Cortex of kidney (tissue), 1 donor: ENCODE measurements around the gene PATJ.
"Not testable (repeated sequence)": the region's sequence is repeated elsewhere in the genome, so short reads cannot be mapped to it uniquely, and the experiment has no call there.

Experiments used
- DNase-seq: peaks from one replicate; lab custom pipeline; 2025; lab: John Stamatoyannopoulos, UW

Gene PATJ

DNA sequence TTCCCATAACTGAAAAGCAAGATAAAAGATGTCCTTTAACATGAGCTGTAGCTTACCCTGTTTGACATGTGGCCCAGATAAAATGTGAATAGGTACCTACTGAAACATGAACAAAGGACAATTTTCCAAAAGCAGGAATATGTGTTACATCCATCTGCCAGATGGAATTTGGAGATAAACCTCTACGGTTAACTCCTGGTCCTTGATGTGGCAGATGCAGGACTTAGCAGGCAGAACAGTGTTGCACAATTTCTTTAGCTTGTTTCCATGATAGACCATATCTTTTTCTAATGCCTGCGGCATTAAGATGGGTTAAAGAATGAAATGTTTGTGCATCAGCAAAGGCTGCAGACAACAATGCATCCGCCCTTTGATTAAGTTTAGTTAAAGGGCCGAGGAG is 437.8 kb downstream of the PATJ start:
- not testable (repeated sequence) for DNase-seq

DNA sequence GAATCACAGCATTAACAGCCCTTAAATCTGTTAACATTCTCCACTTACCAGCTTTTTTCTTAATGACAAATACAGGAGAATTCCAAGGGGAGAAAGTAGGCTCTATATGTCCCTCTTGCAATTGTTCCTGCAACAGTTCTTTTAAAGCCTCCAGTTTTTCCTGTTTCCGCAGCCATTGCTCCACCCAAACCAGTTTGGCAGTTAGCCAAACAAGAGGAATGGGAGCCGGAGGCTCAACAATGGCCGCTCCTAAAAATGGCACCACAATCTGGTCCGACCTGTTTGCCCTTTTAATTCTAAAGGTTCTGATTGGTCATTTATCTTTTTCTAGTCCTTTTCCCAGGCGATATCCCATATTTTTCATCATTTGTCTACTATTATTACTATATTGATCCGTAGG is 438.4 kb downstream of the PATJ start:
- DNase-seq = no peak

- DNase-seq = no peak
Measured at GRCh38 chr1:62181532-62181931, 439.3 kb downstream of the PATJ start.

GRCh38 chr1:62182157-62182556 is 439.9 kb downstream of the PATJ start:
- not testable (repeated sequence) for DNase-seq

DNA sequence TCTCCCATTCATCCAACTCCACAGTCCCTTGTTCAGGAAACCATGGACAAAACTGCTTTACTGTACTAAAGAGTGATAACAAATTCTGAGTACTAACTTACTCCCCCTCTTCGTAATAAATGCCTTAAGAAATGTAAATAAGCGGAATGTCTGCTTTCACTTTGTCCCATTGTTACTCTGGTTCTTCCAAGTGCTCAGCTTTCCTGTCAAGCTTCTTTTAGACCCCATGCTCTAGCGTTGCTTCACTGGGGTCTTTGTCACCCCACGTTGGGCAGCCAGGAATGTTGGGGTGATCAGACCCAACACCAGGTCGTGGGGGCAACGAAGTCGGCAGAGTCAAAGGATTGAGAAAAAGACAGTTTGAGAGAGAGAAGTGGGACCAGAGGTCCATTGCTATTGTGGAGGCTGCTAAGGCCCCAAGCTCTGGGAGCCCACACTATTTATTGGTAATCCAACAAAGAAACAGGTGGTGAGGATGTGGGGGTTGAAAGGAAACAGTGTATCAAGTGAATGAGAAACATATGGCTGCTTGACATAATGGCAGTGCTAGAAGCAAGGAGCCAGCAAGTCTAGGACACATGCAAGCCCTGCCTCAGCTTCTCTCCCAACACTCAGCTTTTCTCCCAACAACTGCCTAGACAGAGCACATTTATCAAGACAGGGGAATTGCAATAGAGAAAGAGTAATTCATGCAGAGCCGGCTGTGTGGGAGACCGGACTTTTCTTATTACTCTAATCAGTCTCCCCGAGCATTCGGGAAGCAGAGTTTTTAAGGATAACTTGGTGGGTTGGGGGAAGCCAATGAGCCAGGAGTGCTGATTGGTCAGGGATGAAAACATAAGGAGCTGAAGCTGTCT is 441.1 kb downstream of the PATJ start:
- DNase-seq = not testable (repeated sequence)

- no peak for DNase-seq
Measured at GRCh38 chr1:62184336-62184735, 442.1 kb downstream of the PATJ start.

GRCh38 chr1:62185233-62185632 is 443.0 kb downstream of the PATJ start:
- not testable (repeated sequence) for DNase-seq

DNA sequence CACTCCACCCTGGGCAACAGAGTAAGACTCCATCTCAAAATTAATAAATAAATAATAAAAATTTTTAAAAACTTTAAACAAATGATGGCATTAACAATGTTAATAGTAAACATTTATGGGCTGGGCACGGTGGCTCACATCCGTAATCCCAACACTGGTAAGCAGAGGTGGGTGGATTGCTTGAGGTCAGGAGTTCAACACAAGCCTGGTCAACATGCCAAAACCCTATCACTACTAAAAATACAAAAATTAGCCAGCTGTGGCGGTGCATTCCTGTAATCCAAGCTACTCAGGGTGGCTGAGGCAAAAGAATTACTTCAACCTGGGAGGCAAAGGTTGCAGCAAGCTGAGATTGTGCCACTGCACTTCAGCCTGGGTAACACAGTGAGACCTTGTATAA is 443.4 kb downstream of the PATJ start:
- DNase-seq = no peak

DNA sequence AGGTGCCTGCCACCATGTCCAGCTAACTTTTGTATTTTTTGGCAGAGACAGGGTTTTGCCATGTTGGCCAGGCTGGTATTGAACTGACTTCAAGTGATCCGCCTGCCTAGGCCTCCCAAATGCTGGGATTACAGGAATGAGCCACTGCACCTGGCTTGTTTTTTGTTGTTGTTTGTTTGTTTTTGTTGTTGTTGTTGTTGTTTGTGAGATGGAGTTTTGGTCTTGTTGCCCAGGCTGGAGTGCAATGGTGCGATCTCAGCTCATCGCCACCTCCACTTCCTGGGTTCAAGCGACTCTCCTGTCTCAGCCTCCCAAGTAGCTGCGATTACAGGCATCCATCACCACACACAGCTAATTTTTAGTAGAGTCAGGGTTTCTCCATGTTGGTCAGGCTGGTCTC is 445.3 kb downstream of the PATJ start:
- DNase-seq = no peak

DNA sequence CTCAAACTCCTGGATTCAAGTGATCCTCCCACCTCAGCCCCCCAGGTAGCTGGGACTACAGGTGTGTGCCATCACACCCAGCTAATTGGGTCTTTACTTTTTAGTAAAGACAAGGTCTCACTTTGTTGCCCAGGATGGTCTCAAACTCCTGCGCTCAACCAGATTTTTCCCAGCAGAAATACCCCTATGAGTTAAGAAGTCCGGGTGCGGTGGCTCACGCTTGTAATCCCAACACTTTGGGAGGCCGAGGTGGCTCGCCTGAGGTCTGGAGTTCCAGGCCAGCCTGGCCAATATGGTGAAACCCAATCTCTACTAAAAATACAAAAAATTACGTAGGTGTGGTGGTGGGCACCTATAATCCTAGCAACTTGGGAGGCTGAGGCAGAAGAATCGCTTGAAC is 445.8 kb downstream of the PATJ start:
- DNase-seq = no peak

DNA sequence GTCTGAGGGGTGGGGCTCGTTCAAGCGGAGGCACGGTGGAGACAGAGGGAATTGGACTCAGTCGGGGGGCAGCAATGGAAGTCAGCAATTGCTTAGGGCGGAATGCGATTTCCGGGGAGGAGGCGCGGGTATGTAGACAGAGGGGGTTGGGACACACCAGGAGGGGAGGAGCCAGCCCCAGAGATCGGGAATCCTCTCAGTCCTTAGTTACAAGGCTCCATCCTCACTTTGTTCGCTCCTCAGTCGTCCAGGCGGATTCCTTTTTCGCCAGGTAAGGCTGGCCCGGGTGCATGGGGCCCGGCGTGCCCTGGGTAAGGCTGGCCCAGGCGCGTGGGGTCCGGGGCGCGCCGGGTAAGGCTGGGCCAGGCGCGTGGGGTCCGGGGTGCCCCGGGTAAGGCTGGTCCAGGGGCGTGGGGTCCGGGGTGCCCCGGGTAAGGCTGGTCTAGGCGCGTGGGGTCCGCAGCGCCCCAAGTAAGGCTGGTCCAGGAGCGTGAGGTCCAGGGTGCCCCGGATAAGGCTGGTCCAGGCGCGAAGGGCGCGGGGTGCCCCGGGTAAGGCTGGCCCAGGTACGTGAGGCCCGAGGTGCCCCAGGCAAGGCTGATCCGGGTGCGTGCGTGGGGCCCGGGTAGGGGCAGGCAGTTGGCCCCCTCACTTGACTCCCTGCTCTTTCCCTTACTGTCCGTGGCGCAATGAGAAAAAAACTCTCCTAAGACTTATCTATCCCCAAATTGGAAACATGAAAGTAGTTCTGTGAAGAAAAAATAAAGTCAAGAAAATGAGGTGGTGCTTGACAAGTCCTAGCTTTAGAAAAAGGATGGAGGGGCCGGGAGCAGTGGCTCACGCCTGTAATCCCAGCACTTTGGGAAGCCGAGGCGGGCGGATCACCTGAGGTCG is 452.6 kb downstream of the PATJ start, which contains the start of gene L1TD1:
Gene L1TD1 (plus strand): TSS at position 199 of the 894 bp plus-strand sequence. CDS start 11,780 bp downstream, outside the sequence.
- no peak for DNase-seq

DNA sequence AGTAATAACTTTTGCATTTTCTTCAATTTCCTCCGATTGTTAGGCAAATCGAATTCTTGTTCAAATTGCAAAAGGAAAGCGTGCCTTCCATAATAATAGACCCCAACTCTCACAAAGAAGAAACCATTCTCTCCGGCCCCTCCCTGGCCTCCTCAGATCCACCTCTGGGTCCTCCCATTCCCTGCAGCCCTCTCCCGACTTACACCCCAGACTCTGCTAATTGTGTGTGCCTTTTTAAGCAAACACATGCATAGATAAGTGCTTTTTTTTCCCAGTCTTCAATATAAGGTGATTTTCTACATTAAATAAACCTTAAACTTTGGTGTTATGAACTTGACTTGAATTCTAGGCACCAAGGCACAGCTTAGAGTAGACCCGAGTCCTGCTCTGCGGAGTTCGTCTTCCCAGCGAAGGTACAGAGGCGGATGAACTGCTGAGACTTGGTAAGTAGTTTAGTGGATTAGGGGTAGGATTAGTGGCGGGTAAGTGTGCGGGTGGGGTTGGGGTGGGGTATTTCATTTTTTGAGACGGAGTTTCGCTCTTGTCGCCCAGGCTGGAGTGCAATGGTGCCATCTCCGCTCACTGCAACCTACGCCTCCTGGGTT is 453.9 kb downstream of the PATJ start:
- no peak for DNase-seq

- no peak for DNase-seq
Measured at GRCh38 chr1:62198069-62198780, 455.9 kb downstream of the PATJ start.

- no peak for DNase-seq
Measured at GRCh38 chr1:62198781-62199125, 456.5 kb downstream of the PATJ start.

DNA sequence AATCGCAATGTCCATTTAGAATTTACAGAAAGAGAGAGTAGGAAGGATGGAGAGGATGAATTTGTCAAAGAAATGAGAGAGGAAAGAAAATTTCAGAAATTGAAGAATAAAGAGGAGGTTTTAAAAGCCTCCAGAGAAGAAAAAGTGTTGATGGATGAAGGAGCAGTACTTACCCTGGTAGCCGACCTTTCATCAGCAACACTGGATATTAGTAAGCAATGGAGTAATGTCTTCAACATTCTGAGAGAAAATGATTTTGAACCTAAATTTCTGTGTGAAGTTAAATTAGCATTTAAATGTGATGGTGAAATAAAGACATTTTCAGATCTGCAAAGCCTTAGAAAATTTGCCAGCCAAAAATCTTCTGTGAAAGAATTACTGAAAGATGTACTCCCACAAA is 464.9 kb downstream of the PATJ start:
- DNase-seq = no peak

DNA sequence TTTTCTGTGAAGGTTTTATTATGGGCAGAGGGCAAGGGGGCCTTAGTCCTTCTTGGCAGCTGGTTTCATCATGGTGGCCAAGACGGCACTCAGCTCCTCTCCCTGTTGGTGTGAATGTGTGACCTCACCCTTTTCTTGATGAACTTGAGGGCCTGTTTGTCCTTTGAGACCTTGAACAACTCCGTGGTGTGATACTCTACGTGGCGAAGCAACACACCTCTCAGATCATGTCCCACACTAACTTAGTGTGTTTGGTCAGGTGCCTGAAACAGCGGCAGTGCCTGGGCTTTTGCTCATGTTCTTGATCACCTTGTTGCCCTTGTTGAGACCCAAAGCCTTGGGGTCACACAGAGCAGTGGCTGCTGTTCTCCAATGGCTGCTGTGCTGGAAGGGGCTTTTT is 465.8 kb downstream of the PATJ start:
- DNase-seq = no peak

DNA sequence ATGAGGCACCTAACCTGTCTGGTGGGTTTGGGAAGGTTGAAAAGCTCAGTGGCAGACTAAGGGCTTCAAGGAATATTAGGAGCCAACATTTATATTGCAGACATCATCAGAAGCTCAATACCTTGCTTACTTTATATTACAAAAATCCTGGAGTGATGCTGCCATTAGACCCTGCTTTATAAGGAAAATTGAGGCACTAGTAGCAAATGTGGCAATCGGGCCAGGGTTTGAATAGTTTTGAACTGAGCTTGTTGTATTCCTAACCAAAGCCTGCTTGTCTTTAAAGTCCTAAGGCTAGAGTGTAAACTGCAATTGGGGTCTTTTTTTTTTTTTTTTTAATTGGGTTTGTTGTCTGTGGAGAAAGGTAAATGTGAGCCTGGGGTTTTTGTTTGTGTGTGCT is 466.7 kb downstream of the PATJ start:
- no peak for DNase-seq

DNA sequence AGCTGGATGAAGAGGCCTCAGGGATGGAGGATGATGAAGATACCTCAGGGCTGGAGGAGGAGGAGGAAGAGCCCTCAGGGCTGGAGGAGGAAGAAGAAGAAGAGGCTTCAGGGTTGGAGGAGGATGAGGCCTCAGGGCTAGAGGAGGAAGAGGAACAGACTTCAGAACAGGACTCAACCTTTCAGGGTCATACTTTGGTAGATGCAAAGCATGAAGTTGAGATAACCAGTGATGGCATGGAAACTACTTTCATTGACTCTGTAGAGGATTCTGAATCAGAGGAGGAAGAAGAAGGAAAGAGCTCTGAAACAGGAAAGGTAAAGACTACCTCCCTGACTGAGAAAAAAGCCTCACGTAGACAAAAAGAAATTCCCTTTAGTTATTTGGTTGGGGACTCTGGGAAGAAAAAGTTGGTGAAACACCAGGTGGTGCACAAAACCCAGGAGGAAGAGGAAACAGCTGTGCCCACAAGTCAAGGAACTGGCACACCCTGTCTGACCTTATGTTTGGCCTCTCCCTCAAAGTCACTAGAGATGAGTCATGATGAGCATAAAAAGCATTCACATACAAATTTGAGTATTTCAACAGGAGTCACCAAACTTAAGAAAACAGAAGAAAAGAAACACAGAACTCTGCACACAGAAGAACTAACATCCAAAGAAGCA is 467.8 kb downstream of the PATJ start:
- no peak for DNase-seq

GRCh38 chr1:62210960-62211359 is 468.7 kb downstream of the PATJ start:
- DNase-seq = no peak

DNA sequence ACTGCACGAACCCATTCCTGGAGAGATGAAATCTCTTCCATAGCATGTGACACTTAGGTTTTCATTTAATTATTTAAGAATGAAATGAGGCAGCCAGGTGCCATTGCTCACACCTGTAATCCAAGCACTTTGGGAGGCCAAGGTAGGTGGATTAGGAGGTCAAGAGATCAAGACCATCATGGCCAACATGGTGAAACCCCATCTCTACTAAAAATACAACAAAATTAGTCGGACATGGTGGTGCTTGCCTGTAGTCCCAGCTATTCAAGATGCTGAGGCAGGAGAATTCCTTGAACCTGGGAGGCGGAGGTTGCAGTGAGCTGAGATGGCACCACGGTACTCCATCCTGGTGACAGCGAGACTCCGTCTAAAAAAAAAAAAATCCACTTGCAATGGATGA is 470.1 kb downstream of the PATJ start:
- no peak for DNase-seq
